Pancreas (tissue), 10 donors: ENCODE data around the gene ARHGAP40. TPM values are rescaled to one million over a fixed set of nuclear protein-coding genes. Genes with fewer than 3 reads are reported as not detected.

Experiments
- ATAC-seq, 4 donors: fragments of 200-7000 bp; cut with Tn5 transposase; one replicate each; pipeline versions ENCODE4 v1.8.0 to v1.9.1; 2020; ENCODE audit warnings: mild to moderate bottlenecking in 4 of 4, moderate library complexity in 4 of 4
- DNase-seq, 6 donors: peaks; one replicate each; pipeline ENCODE4 v3.0.0-alpha.2; 2020
- FAIRE-seq: peaks from 2 replicates; lab custom pipeline; 2012; peaks lifted over from hg19 to GRCh38; lab: Jason Lieb, UNC
- H3K27ac ChIP-seq, 4 donors: fragments of 200-600 bp; sonication (generic); 1 replicate in 3 of 4; 2 replicates in 1 of 4; pipeline versions ENCODE4 v1.5.0 to v1.8.0; 2020
- H3K27me3 ChIP-seq, 4 donors: fragments of 200-600 bp; one replicate each; pipeline ENCODE4 v1.8.0; 2021
- H3K36me3 ChIP-seq, 3 donors: fragments of 200-600 bp; sonication (generic) in 1 of 3; one replicate each; pipeline versions ENCODE4 v1.5.0 to v1.8.0; 2020 to 2021
- H3K4me1 ChIP-seq, 3 donors: fragments of 200-600 bp; one replicate each; pipeline ENCODE4 v1.8.0; 2021
- H3K4me3 ChIP-seq, 4 donors: fragments of 200-600 bp; sonication (generic) in 2 of 4; one replicate each; pipeline versions ENCODE4 v1.5.0 to v1.8.0; 2020 to 2021
- H3K9me3 ChIP-seq, 4 donors: fragments of 200-600 bp; one replicate each; pipeline ENCODE4 v1.8.0; 2021
- CTCF ChIP-seq, 4 donors: fragments of 200-600 bp; sonication (generic) in 3 of 4; IDR thresholded peaks; one replicate each; pipeline versions ENCODE4 v1.5.0 to v1.8.0; 2021; ENCODE audit warnings: antibody characterized with exemption in 4 of 4
- WGBS, 2 donors: extraction: QIAGEN DNeasy Blood & Tissue Kit; methylation state at CpG; one replicate each; pipeline ENCODE4 v1.1.7; 2013; 5-methylcytosine and 5-hydroxymethylcytosine counted together
- intact Hi-C, 3 donors: fragments of 100-400 bp; cut with DNase I; formaldehyde crosslinking; loops; one replicate each; pipeline versions ENCODE4 v1.11.1 to v1.14.2; 2022
- polyA plus RNA-seq, 2 donors: library from polyadenylated mRNA; stranded (reverse); fragments of 200-250 nt; gene quantifications; one replicate each; pipeline ENCODE4 v1.2.3, GENCODE V29; 2013
- total RNA-seq, 6 donors: library from RNA; stranded (reverse); fragmentation: NEBNext Ultra II Directional in 4 of 6; extraction: Animal tissue kit (Norgen Biotek cat#: 25700) in 4 of 6; gene quantifications; one replicate each; pipeline versions ENCODE4 v1.2.1 to v1.2.4, GENCODE V29; 2021 to 2023
- donor health status: healthy with polysubstance abuse.
- donor health status: DM: no; HTN: no; CAD: no; lungs with moderate emphysema.
- donor health status: DM: no; HTN: no; CAD: no.
- donor health status: control.
- donor health status: control.
- donor health status: Bipolar disorder and iron deficiency.
- donor health status: DM: yes; HTN: yes; CAD: no.
- donor health status: DM: no; HTN: no; CAD: no.
- donor health status: DM: no; HTN: no; CAD: no.
- donor health status: DM: yes; HTN: yes; CAD: no.

ARHGAP40 gene
- total and polyA plus RNA-seq, 8 donors = 0.08 to 0.23 (median 0.23) TPM; not detected in 5

DNA sequence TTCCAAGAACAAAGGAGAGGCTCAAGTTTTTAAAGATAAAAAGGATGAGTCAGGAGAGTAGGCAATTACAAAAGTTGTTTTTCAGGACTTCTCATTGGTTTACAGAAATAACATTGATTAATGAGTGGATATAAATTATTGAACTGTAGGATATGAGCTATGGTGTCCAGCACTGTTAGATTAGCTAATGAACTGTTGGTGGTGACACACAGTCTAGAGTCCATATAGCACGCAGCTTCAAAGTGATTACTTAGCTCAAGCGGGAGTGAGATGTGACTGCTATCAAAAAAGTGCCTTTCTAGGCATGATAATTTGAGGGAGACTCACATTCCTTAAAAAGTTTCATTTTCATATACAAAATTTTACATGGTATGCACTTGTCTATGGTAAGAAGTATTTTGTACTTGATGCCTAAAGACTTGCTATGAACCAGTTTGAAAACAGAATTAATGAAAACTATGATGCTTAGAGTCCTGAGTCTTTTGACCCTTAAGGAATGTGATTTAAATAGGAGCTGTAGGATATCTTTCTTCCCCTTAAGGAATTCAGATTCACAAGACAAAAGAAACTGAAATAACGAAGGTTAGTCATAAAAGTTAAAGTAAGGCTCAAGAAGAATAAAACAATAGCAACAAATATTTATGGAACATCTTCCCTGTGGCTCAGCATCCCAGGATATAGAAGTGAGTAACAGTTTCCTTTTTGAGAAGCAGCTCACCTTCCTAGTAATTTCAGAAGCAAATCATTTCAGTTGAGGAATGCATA lies 42.8 kb upstream of the ARHGAP40 start:
- H3K9me3 ChIP-seq = no peaks in the 10 kb centered on the region
- ATAC-seq (no peak), FAIRE-seq (no peak), DNase-seq (no peak)
- H3K4me1 ChIP-seq = no peaks in the 10 kb centered on the region
- H3K4me3 ChIP-seq = no peak overlapping the region
- intact Hi-C loops = no loop called here
- H3K27ac ChIP-seq = no peak overlapping the region
- H3K36me3 ChIP-seq = peaks cover 0 to 25% (median 18%) of the 10 kb centered on the region in 3 donors
- 94 to 96% methylated on average over 3 of the region's 3 CpGs for WGBS, 2 donors
- H3K27me3 ChIP-seq = no peaks in the 10 kb centered on the region
- TF ChIP-seq CTCF (IDR thresholded peaks at IDR 0.05) = no peak

GRCh38 chr20:38559764-38560163 lies 41.8 kb upstream of the ARHGAP40 start:
- DNase-seq (no peak), ATAC-seq (no peak), FAIRE-seq (no peak)
- no peaks in the 10 kb centered on the region for H3K9me3 ChIP-seq
- H3K4me3 ChIP-seq = no peak overlapping the region
- no peaks in the 10 kb centered on the region for H3K4me1 ChIP-seq
- H3K36me3 ChIP-seq = peaks cover 0 to 17% (median 8%) of the 10 kb centered on the region in 3 donors
- 95 to 98% methylated on average over 3 of the region's 3 CpGs for WGBS, 2 donors
- no peaks in the 10 kb centered on the region for H3K27me3 ChIP-seq
- H3K27ac ChIP-seq = no peak overlapping the region
- TF ChIP-seq CTCF (IDR thresholded peaks at IDR 0.05) = no peak
- intact Hi-C loops = no loop called here

DNA sequence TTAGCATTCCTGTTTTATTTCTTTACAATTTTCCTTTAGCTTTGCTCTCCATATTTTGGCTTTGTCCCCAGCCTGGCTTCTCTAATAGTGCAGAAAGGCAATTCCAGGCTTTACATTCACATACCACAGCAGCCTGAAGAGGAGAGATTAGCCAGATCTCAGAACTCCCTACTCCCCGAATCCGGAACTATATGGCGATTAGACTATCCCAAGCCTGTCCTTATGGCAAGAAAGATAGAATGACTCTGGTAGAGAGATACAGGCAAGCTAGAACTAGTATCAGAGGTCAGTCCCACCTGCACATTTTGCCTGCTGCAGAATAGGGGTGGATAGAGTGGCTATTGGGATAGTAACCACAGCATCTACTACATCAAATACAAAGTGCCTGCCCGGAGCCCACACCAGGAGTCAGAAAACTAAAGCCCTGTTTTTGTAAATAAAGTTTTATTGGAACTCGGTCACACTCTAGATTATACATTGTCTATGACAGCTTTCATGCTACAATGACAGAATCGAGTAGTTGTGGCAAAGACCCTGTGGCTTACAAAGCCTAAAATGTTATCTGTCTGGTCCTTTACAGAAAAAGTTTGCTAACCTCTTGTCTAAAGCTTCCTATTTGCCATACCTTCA lies 37.7 kb upstream of the ARHGAP40 start:
- H3K36me3 ChIP-seq = peaks cover 0 to 34% (median 4%) of the 10 kb centered on the region in 3 donors
- H3K9me3 ChIP-seq = no peaks in the 10 kb centered on the region
- no peak overlapping the region for H3K4me3 ChIP-seq
- no peaks in the 10 kb centered on the region for H3K27me3 ChIP-seq
- H3K27ac ChIP-seq = no peak overlapping the region
- ATAC-seq (no peak), DNase-seq (no peak), FAIRE-seq (no peak)
- WGBS, 2 donors = 95% methylated on average over 6 of the region's 6 CpGs
- intact Hi-C loops = no loop called here
- TF ChIP-seq CTCF (IDR thresholded peaks at IDR 0.05) = no peak
- H3K4me1 ChIP-seq = no peaks in the 10 kb centered on the region

- no peak for FAIRE-seq
Observed at GRCh38 chr20:38564680-38565079, 36.9 kb upstream of the ARHGAP40 start.

More at GRCh38 chr20:38564680-38565079, 36.9 kb upstream of the ARHGAP40 start:
- intact Hi-C loops = no loop called here
- ATAC-seq (no peak), DNase-seq (no peak)
- no peak overlapping the region for H3K4me3 ChIP-seq
- TF ChIP-seq CTCF (IDR thresholded peaks at IDR 0.05) = no peak
- H3K36me3 ChIP-seq = peaks cover 0 to 30% (median 4%) of the 10 kb centered on the region in 3 donors
- no peak overlapping the region for H3K27ac ChIP-seq
- H3K27me3 ChIP-seq = no peaks in the 10 kb centered on the region
- no peaks in the 10 kb centered on the region for H3K4me1 ChIP-seq
- no peaks in the 10 kb centered on the region for H3K9me3 ChIP-seq
- WGBS, 2 donors = 95 to 100% methylated on average over 1 of the region's 1 CpG
